ENCODE measurements around the gene GFY. TPM values are rescaled to one million over a fixed set of nuclear protein-coding genes. Genes with fewer than 3 reads are reported as not detected.

Gene GFY
- total RNA-seq, 1 donor from 2014 or later: not detected

DNA sequence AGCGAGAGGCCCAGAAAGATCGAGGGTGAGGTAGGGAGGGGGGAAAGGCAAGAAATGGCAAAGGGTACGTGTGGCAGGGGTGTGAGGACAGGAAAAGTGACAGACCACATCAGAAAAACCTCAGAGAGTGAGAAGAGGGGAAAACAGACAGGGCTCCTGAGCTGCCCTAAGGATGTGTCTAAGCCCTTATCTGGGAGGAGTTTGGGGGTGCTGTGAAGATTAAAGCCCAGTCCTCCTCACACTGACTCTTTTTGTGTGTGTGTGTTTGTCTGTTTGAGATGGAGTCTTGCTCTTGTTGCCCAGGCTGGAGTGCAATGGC, 1.2 kb upstream of the GFY start:
- H3K27ac ChIP-seq (ENCODE audit: low read depth, low read length): no peak overlapping the region
- Mint-ChIP-seq H3K4me1 (ENCODE audit: low read depth, unreplicated experiment) (peaks cover 5% of the 10 kb centered on the region), H3K36me3 (ENCODE audit: low read depth, unreplicated experiment) (peaks cover 3% of the 10 kb centered on the region), H3K27me3 (ENCODE audit: low read depth, unreplicated experiment) (peaks cover 90% of the 10 kb centered on the region), H3K4me3 (ENCODE audit: unreplicated experiment) (no peak overlapping the region), H3K27ac (ENCODE audit: unreplicated experiment) (no peak overlapping the region), H3K9me3 (ENCODE audit: unreplicated experiment) (peaks cover 3% of the 10 kb centered on the region)
- FAIRE-seq (no peak), DNase-seq (ENCODE audit: low read depth) (no peak)
- no peak overlapping the region for H3K4me3 ChIP-seq (ENCODE audit: insufficient read depth, low read depth, low read length)
- peaks cover 7% of the 10 kb centered on the region for H4K20me1 ChIP-seq (ENCODE audit: insufficient read depth, low read length)
- TF ChIP-seq, protein P1, sequence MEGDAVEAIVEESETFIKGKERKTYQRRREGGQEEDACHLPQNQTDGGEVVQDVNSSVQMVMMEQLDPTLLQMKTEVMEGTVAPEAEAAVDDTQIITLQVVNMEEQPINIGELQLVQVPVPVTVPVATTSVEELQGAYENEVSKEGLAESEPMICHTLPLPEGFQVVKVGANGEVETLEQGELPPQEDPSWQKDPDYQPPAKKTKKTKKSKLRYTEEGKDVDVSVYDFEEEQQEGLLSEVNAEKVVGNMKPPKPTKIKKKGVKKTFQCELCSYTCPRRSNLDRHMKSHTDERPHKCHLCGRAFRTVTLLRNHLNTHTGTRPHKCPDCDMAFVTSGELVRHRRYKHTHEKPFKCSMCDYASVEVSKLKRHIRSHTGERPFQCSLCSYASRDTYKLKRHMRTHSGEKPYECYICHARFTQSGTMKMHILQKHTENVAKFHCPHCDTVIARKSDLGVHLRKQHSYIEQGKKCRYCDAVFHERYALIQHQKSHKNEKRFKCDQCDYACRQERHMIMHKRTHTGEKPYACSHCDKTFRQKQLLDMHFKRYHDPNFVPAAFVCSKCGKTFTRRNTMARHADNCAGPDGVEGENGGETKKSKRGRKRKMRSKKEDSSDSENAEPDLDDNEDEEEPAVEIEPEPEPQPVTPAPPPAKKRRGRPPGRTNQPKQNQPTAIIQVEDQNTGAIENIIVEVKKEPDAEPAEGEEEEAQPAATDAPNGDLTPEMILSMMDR (IDR thresholded peaks at IDR 0.05; ENCODE audit: insufficient read depth, low read depth, low read length): no peak
- TF ChIP-seq EZH2 (IDR thresholded peaks at IDR 0.05; ENCODE audit: insufficient read depth, low read length): no peak
- H3K79me2 ChIP-seq (ENCODE audit: insufficient read depth, low read length): no peaks in the 10 kb centered on the region
- H3K27me3 ChIP-seq (ENCODE audit: insufficient read depth, low read length): peaks cover 93% of the 10 kb centered on the region
- H3K4me2 ChIP-seq (ENCODE audit: low read length): peak overlapping the region; percentile 62
- no peak overlapping the region for H3K9ac ChIP-seq (ENCODE audit: low read length)
- H3K4me1 ChIP-seq (ENCODE audit: insufficient read depth, low read length): peaks cover 4% of the 10 kb centered on the region
- H3K9me3 ChIP-seq (ENCODE audit: insufficient read depth, low read depth, low read length): no peaks in the 10 kb centered on the region
- no peak overlapping the region for H2AFZ ChIP-seq (ENCODE audit: low read depth, low read length)
- no peaks in the 10 kb centered on the region for H3K36me3 ChIP-seq (ENCODE audit: insufficient read depth, low read length)

DNA sequence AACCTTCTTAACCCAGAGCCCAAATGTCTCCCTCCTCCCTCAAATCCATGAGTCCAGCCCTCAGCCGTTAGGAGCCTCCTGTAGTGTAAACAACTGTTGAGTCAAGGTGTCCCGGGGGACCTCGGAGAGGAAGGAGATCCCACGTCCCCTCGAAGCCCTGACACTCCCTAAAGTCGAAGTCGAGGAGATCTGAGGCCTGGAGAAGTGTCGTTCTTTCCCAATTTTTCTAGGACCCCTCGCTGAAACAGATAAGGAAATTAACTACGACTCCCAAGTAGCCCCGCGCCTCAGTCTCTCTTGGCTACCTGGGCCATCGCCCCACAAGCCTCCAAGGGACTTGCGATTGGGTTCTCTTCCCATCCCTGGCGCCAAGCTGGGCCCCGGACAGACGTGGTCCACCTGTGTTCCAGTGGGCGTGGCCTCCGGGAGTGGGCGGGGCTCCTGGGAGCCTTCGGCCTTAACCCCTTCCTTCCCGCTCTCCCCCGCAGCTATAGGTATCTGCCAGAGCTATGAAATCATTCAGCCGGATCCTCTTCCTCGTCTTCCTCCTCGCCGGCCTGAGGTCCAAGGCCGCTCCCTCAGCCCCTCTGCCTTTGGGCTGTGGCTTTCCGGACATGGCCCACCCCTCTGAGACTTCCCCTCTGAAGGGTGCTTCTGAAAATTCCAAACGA, 869 bp downstream of the GFY start:
- Histone ChIP-seq H2AFZ (ENCODE audit: low read depth, low read length) (no peak overlapping the region), H3K27me3 (ENCODE audit: insufficient read depth, low read length) (peaks cover 93% of the 10 kb centered on the region), H3K27ac (ENCODE audit: low read depth, low read length) (no peak overlapping the region), H3K9me3 (ENCODE audit: insufficient read depth, low read depth, low read length) (no peaks in the 10 kb centered on the region), H3K4me3 (ENCODE audit: insufficient read depth, low read depth, low read length) (no peak overlapping the region), H3K36me3 (ENCODE audit: insufficient read depth, low read length) (no peaks in the 10 kb centered on the region), H3K9ac (ENCODE audit: low read length) (no peak overlapping the region), H3K4me1 (ENCODE audit: insufficient read depth, low read length) (peaks cover 4% of the 10 kb centered on the region), H4K20me1 (ENCODE audit: insufficient read depth, low read length) (peaks cover 7% of the 10 kb centered on the region), H3K79me2 (ENCODE audit: insufficient read depth, low read length) (no peaks in the 10 kb centered on the region), H3K4me2 (ENCODE audit: low read length) (no peak overlapping the region)
- FAIRE-seq: no peak
- no peak for TF ChIP-seq EZH2 (IDR thresholded peaks at IDR 0.05; ENCODE audit: insufficient read depth, low read length)
- TF ChIP-seq, protein P1 (IDR thresholded peaks at IDR 0.05; ENCODE audit: insufficient read depth, low read depth, low read length): no peak
- H3K9me3 Mint-ChIP-seq (ENCODE audit: unreplicated experiment): peaks cover 3% of the 10 kb centered on the region
- no peak overlapping the region for H3K4me3 Mint-ChIP-seq (ENCODE audit: unreplicated experiment)
- peaks cover 3% of the 10 kb centered on the region for H3K36me3 Mint-ChIP-seq (ENCODE audit: low read depth, unreplicated experiment)
- no peak for DNase-seq (ENCODE audit: low read depth)
- H3K27me3 Mint-ChIP-seq (ENCODE audit: low read depth, unreplicated experiment): peaks cover 87% of the 10 kb centered on the region
- H3K27ac Mint-ChIP-seq (ENCODE audit: unreplicated experiment): no peak overlapping the region
- peaks cover 5% of the 10 kb centered on the region for H3K4me1 Mint-ChIP-seq (ENCODE audit: low read depth, unreplicated experiment)

- H3K79me2 ChIP-seq (ENCODE audit: insufficient read depth, low read length): no peaks in the 10 kb centered on the region
- H3K4me3 ChIP-seq (ENCODE audit: insufficient read depth, low read depth, low read length): no peak overlapping the region
- H2AFZ ChIP-seq (ENCODE audit: low read depth, low read length): no peak overlapping the region
- H3K27me3 ChIP-seq (ENCODE audit: insufficient read depth, low read length): peaks cover 90% of the 10 kb centered on the region
- peaks cover 5% of the 10 kb centered on the region for H3K9me3 ChIP-seq (ENCODE audit: insufficient read depth, low read depth, low read length)
- peaks cover 81% of the 10 kb centered on the region for H3K27me3 Mint-ChIP-seq (ENCODE audit: low read depth, unreplicated experiment)
- no peaks in the 10 kb centered on the region for H3K36me3 Mint-ChIP-seq (ENCODE audit: low read depth, unreplicated experiment)
- H3K4me1 Mint-ChIP-seq (ENCODE audit: low read depth, unreplicated experiment): peaks cover 2% of the 10 kb centered on the region
- no peaks in the 10 kb centered on the region for H3K36me3 ChIP-seq (ENCODE audit: insufficient read depth, low read length)
- H3K9me3 Mint-ChIP-seq (ENCODE audit: unreplicated experiment): peaks cover 3% of the 10 kb centered on the region
- no peaks in the 10 kb centered on the region for H4K20me1 ChIP-seq (ENCODE audit: insufficient read depth, low read length)
- H3K4me2 ChIP-seq (ENCODE audit: low read length): no peak overlapping the region
- H3K9ac ChIP-seq (ENCODE audit: low read length): no peak overlapping the region
- no peak overlapping the region for H3K27ac Mint-ChIP-seq (ENCODE audit: unreplicated experiment)
- no peak overlapping the region for H3K4me3 Mint-ChIP-seq (ENCODE audit: unreplicated experiment)
- H3K4me1 ChIP-seq (ENCODE audit: insufficient read depth, low read length): peaks cover 3% of the 10 kb centered on the region
- DNase-seq (ENCODE audit: low read depth): no peak
- FAIRE-seq: no peak
- TF ChIP-seq, protein P1 (IDR thresholded peaks at IDR 0.05; ENCODE audit: insufficient read depth, low read depth, low read length): no peak
- no peak for TF ChIP-seq EZH2 (IDR thresholded peaks at IDR 0.05; ENCODE audit: insufficient read depth, low read length)
- no peak overlapping the region for H3K27ac ChIP-seq (ENCODE audit: low read depth, low read length)
These were observed 2.2 kb downstream of the GFY start for GRCh38 chr19:49427339-49427738.

All from astrocyte (in vitro differentiated cells and primary cell).